Loucy (cell line): ENCODE data around the gene DPF3.

Experiments used
- H2AFZ ChIP-seq: fragments of 200-600 bp; sonication (generic); 2 replicates; pipeline ENCODE4 v1.6.0; 2016; ENCODE audit warnings: antibody characterized with exemption, mild to moderate bottlenecking, low read length, moderate library complexity
- H3F3A ChIP-seq: fragments of 200-600 bp; 2 replicates; pipeline ENCODE4 v1.6.0; 2016; ENCODE audit warnings: antibody characterized with exemption, low read depth, mild to moderate bottlenecking
- H3K27me3 ChIP-seq: fragments of 200-600 bp; sonication (generic); 2 replicates; pipeline ENCODE4 v1.6.1; 2014; ENCODE audit warnings: low read length, mild to moderate bottlenecking; ENCODE audit not compliant: insufficient read depth, poor library complexity, severe bottlenecking
- H3K36me3 ChIP-seq: fragments of 200-600 bp; sonication (generic); 2 replicates; pipeline ENCODE4 v1.6.1; 2016; ENCODE audit warnings: low read length; ENCODE audit not compliant: insufficient read depth
- H3K4me1 ChIP-seq: fragments of 200-600 bp; sonication (generic); 2 replicates; pipeline ENCODE4 v1.5.1; 2014; ENCODE audit warnings: low read length, mild to moderate bottlenecking; ENCODE audit not compliant: insufficient read depth, poor library complexity, severe bottlenecking
- H3K4me2 ChIP-seq: fragments of 200-600 bp; sonication (generic); 2 replicates; pipeline ENCODE4 v1.6.0; 2014; ENCODE audit warnings: antibody characterized with exemption, low read length, low read depth, mild to moderate bottlenecking; ENCODE audit not compliant: poor library complexity, severe bottlenecking
- H3K4me3 ChIP-seq: fragments of 200-600 bp; sonication (generic); 2 replicates; pipeline ENCODE4 v1.5.1; 2014; ENCODE audit warnings: low read length, mild to moderate bottlenecking, mixed read lengths; ENCODE audit not compliant: poor library complexity, severe bottlenecking
- H3K79me2 ChIP-seq: fragments of 200-600 bp; sonication (generic); 2 replicates; pipeline ENCODE4 v1.6.1; 2014; ENCODE audit warnings: low read length; ENCODE audit not compliant: insufficient read depth
- H3K9ac ChIP-seq: fragments of 200-600 bp; sonication (generic); 2 replicates; pipeline ENCODE4 v1.6.0; 2014; ENCODE audit warnings: mild to moderate bottlenecking, low read depth, low read length, moderate library complexity; ENCODE audit not compliant: poor library complexity, severe bottlenecking
- H3K9me2 ChIP-seq: fragments of 200-600 bp; sonication (generic); replicated peaks from 2 replicates; pipeline ENCODE4 v1.6.1; 2016; ENCODE audit warnings: low read depth, low read length, mixed read lengths
- H3K9me3 ChIP-seq: fragments of 200-600 bp; sonication (generic); 2 replicates; pipeline ENCODE4 v1.6.1; 2014; ENCODE audit warnings: mild to moderate bottlenecking, antibody characterized with exemption, low read length, low read depth; ENCODE audit not compliant: insufficient read depth
- H4K20me1 ChIP-seq: fragments of 200-600 bp; sonication (generic); 2 replicates; pipeline ENCODE4 v1.6.0; 2014; ENCODE audit warnings: antibody characterized with exemption, low read length, mild to moderate bottlenecking; ENCODE audit not compliant: insufficient read depth, poor library complexity, severe bottlenecking
- CTCF ChIP-seq: fragments of 200-600 bp; sonication (generic); conservative IDR thresholded peaks from 2 replicates; pipeline ENCODE4 v1.5.1; 2014; ENCODE audit warnings: mild to moderate bottlenecking, antibody characterized with exemption, low read length
- EZH2phosphoT487 ChIP-seq: fragments of 200-600 bp; IDR thresholded peaks from 2 replicates; pipeline ENCODE4 v1.6.1; 2018; ENCODE audit warnings: antibody characterized with exemption, mild to moderate bottlenecking, moderate library complexity, borderline replicate concordance

DPF3 gene

GRCh38 chr14:72894623-72895378 is 900 bp upstream of the DPF3 start:
- H3K9me2 ChIP-seq: no peaks in the 10 kb centered on the region
- peak overlapping the region; percentile 51; the same call in 1 of the 2 replicates for H2AFZ ChIP-seq
- H3K4me3 ChIP-seq: peak overlapping the region; percentile 94
- peak overlapping the region; percentile 70 for H3K9ac ChIP-seq
- H3K4me1 ChIP-seq: peaks cover 46% of the 10 kb centered on the region
- H3K4me2 ChIP-seq: peak overlapping the region; percentile 91
- H3K36me3 ChIP-seq: no peaks in the 10 kb centered on the region
- no peaks in the 10 kb centered on the region for H3K9me3 ChIP-seq
- H3F3A ChIP-seq: no peaks in the 10 kb centered on the region
- H3K27me3 ChIP-seq: no peaks in the 10 kb centered on the region
- H3K79me2 ChIP-seq: peaks cover 57% of the 10 kb centered on the region
- TF ChIP-seq EZH2phosphoT487: no peak
- TF ChIP-seq CTCF: no peak
- peaks cover 37% of the 10 kb centered on the region for H4K20me1 ChIP-seq

- no peaks in the 10 kb centered on the region for H3K27me3 ChIP-seq
- no peak for TF ChIP-seq EZH2phosphoT487
- no peak for TF ChIP-seq CTCF
- peaks cover 46% of the 10 kb centered on the region for H3K4me1 ChIP-seq
- no peaks in the 10 kb centered on the region; the same call in 1 of the 2 replicates for H3F3A ChIP-seq
- peak overlapping the region; percentile 70 for H3K9ac ChIP-seq
- no peaks in the 10 kb centered on the region for H3K9me3 ChIP-seq
- H3K4me2 ChIP-seq: peak overlapping the region; percentile 91
- peaks cover 63% of the 10 kb centered on the region for H3K79me2 ChIP-seq
- peak overlapping the region; percentile 51; the same call in 1 of the 2 replicates for H2AFZ ChIP-seq
- peak overlapping the region; percentile 94 for H3K4me3 ChIP-seq
- no peaks in the 10 kb centered on the region for H3K9me2 ChIP-seq
- H4K20me1 ChIP-seq: peaks cover 42% of the 10 kb centered on the region
- H3K36me3 ChIP-seq: no peaks in the 10 kb centered on the region
Measured at GRCh38 chr14:72894323-72894622, 372 bp upstream of the DPF3 start.

- H3K27me3 ChIP-seq: no peaks in the 10 kb centered on the region
- H4K20me1 ChIP-seq: peaks cover 54% of the 10 kb centered on the region
- H3F3A ChIP-seq: no peaks in the 10 kb centered on the region; the same call in 1 of the 2 replicates
- peak overlapping the region; percentile 82 for H3K9ac ChIP-seq
- no peaks in the 10 kb centered on the region for H3K36me3 ChIP-seq
- no peaks in the 10 kb centered on the region for H3K9me2 ChIP-seq
- H3K9me3 ChIP-seq: no peaks in the 10 kb centered on the region
- no peak for TF ChIP-seq EZH2phosphoT487
- 0 out of 2 replicates have a peak, but pooled peaks have one; percentile 8 for TF ChIP-seq CTCF
- H3K4me2 ChIP-seq: peak overlapping the region; percentile 90
- peaks cover 75% of the 10 kb centered on the region for H3K79me2 ChIP-seq
- peak overlapping the region; percentile 94 for H3K4me3 ChIP-seq
- peaks cover 49% of the 10 kb centered on the region for H3K4me1 ChIP-seq
- H2AFZ ChIP-seq: no peak overlapping the region
Measured at GRCh38 chr14:72892879-72893635, 844 bp downstream of the DPF3 start.
